ENCODE data around the gene DNAH1.

The DNAH1 gene

DNA sequence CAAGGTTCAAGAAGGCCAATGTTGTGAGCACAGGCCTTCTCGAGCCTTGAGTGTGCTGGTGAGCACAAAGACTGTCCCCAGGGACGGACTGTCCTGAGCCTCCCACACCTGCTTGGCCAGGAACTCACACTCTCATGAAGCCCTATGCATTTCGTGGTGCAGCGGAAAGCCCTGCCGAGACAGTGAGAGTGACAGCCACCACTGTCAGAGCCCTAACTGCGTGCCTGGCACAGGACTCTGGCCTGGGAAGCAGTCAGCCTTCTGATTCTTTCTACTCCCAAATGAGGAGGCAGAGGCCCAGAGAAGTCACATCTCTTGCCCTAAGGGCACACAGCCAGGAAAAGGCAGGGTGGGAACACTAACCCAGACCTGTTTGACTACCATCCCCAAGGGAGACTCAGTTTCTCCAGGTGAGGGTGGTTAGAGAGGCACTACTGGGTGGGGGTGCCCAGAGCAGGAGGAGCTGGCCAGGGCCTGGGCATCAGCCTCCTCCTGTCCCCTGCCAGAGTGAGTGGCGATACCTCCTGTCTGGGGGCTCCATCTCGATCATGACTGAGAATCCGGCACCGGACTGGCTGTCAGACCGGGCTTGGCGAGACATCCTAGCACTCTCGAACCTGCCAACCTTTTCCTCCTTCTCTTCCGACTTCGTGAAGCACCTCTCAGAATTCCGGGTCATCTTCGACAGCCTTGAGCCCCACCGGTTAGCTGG is 78.0 kb downstream of the DNAH1 start:
- DNase-seq, result no peak

DNA sequence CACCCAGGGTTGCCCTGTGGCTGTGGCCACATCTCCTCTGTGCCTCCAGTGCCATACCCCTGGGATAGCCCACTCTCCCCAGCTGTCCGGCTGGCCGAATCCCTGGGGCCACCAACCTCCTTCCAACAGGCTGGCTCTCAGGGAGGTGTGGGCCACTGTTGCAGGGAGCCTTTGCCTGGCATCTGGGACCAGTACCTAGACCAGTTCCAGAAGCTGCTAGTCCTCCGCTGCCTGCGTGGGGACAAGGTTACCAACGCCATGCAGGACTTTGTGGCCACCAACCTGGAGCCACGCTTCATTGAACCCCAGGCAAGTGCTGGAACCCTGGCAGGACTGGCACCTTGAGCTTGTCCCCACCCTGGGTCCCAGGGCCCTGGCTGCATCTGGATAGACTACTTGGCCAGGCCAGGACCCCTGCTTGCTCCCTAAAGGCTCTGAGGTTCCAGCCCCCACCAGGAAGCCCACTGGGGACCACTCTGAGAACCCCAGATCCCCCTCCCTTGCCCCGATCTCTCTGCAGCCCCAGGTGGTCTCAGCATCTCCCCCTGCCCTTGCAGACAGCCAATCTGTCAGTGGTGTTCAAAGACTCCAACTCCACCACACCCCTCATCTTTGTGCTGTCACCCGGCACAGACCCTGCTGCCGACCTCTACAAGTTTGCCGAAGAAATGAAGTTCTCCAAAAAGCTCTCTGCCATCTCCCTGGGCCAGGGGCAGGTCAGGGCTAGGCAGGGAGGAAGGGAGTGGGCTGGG is 78.8 kb downstream of the DNAH1 start:
- no peak for DNase-seq

DNA sequence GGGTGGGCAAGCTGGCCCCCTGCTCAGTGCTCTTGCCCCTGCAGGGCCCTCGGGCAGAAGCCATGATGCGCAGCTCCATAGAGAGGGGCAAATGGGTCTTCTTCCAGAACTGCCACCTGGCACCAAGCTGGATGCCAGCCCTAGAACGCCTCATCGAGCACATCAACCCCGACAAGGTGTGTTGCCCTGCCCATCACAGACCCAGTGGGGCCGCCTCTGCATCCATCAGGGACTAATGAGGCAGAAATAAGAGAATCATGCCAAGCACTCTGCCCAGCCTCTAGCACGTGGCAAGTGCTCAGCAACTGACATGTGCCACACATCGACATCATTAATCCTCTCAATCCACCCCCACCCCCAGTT is 79.4 kb downstream of the DNAH1 start:
- DNase-seq, result no peak

DNA sequence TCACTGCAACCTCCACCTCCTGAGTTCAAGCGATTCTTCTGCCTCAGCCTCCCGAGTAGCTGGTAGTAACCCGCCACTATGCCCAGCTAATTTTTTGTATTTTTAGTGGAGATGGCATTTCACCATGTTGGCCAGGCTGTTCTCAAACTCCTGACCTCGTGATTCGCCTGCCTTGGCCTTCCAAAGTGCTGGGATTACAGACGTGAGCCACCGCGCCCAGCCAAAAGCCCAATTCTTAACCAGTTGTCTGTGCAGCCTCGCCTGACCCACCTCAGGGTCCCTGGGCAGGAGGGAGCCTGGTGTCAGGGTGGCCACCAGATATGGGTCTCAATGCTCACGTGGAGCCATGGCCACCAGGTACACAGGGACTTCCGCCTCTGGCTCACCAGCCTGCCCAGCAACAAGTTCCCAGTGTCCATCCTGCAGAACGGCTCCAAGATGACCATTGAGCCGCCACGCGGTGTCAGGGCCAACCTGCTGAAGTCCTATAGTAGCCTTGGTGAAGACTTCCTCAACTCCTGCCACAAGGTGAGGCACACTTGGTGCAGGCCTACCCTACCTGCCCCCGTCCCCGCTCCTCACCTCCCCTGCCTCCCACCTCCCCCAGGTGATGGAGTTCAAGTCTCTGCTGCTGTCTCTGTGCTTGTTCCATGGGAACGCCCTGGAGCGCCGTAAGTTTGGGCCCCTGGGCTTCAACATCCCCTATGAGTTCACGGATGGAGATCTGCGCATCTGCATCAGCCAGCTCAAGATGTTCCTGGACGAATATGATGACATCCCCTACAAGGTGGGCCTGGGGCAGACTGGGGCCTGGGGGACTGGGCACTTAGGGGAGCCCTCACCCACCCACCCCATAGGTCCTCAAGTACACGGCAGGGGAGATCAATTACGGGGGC is 80.1 kb downstream of the DNAH1 start:
- no peak for DNase-seq

DNA sequence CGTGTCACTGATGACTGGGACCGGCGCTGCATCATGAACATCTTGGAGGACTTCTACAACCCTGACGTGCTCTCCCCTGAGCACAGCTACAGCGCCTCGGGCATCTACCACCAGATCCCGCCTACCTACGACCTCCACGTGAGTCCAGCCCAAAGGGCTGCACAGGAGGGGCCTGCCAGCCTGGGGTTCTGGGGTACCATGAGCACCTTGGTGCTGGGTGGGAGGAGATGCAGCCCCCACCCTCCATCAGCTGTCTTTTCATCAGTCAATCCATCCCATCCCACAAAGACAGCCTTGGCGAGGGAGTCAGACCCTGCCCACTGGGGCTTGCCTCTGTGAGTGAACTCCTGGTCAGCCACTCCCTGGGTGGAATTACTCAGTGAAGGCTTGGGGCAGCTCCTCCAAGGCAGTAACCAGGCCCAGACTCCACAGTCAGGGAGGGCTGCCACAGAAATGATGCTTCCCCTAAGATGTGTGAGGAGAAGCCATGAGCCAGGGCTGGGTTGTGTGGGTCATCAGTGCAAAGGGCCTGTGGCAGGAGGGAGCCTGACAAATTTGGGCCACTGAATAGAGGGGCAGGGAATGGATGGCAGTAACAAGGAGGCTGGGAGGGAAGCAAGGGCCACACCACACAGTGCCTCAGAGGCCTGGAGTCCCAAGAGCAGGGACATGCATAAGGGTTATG is 80.9 kb downstream of the DNAH1 start:
- no peak for DNase-seq

DNA sequence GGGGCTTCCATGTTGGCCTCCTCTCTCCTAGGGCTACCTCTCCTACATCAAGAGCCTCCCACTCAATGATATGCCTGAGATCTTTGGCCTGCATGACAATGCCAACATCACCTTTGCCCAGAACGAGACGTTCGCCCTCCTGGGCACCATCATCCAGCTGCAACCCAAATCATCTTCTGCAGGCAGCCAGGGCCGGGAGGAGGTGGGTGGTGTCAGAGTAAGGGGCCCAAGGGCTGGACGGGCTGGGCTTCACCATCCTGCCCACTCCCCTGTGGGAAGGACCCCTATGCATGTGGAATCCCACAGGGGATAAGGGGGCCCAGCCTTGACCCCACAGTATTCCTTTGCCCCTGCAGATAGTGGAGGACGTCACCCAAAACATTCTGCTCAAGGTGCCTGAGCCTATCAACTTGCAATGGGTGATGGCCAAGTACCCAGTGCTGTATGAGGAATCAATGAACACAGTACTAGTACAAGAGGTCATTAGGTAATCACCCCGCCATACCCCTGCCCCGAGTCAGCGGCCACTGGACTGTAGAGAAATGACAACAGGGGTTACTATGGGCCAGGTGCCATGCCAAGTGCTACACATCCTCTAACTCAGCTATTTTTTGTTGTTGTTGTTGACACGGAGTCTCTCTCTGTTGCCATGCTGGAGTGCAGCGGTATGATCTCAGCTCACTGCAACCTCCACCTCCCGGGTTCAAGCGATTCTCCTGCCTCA is 81.7 kb downstream of the DNAH1 start:
- no peak for DNase-seq

DNA sequence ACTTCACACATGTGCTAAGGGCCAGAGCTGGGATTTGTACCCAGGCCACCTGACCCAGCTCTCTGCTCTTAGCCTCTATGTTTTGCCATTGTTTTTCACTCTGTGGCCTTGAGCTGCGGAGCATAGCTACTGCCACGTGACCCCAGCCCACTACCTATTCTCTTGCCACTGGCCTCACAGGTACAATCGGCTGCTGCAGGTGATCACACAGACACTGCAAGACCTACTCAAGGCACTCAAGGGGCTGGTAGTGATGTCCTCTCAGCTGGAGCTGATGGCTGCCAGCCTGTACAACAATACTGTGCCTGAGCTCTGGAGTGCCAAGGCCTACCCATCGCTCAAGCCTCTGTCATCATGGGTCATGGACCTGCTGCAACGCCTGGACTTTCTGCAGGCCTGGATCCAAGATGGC is 82.6 kb downstream of the DNAH1 start:
- DNase-seq, result no peak

DNA sequence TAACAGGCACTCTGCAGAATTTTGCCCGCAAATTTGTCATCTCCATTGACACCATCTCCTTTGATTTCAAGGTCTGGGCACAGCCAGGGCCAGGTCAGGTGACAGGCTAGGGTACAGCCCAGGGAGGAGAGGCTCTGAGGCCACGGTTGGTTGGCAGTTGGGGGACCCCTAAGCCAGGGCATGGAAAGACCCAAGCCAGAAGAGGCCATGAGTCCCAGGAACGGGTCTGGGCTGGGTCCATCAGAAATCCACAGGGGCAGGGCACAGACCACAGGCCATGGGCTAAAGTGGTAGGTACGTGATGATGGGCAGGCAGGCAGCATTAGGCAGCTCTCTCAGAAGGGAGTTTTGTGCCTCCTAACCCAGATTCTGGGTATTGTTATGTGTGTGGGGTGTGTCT is 83.0 kb downstream of the DNAH1 start:
- no peak for DNase-seq

DNA sequence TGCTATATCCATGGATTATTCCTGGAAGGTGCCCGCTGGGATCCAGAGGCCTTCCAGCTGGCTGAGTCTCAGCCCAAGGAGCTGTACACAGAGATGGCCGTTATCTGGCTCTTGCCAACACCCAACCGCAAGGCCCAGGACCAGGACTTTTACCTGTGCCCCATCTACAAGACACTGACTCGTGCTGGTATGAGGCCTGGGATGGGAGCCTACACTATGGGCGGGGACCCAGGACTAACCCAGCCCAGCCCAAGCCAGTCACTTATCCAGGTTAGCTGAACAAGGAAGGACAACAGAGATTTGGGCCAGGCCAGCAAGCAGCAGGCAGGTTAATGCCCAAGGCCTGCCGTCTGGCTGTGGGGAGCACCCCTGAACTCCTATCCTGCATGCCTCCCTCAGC is 83.5 kb downstream of the DNAH1 start:
- DNase-seq, result no peak

DNA sequence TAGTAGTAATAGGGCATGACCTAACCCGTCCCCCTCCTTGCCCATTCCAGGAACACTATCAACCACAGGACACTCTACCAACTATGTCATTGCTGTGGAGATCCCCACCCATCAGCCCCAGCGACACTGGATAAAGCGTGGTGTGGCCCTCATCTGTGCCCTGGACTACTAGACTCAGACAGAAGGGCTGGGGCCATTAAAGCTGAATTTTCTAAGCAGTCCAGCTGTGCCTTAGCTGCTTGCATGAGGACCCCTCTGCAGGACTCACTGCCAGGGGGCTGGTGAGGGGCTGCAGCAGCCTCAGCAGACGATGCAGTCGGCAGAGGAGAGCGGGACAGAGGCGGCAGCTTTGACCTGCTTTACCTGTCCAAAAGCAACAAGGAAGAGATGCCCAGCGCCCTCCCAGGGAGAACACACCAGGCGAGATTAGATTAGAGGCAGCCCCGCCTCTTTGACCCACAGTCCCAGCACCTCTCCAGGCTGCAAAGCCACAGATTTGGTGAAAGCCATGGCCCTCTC is 84.2 kb downstream of the DNAH1 start:
- DNase-seq, result no peak

DNA sequence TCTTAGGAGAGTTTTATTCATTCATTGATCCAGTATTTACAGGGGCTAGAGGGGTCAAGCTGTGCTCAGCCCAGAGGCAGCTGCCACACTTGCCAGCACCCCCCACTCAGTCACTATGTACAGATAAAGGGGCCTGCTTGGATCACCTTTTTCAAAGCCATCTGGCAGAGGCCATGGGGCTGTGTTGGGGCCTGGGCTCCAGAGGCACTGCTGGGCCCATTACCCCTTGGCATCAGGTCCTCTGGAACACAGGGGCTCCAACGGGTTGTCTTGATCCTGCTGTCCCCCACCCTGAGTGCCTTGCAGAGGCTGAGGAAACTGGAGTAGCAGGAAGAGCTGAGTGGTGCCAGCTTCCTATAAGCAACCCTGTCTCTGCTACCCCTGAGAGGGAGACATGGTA is 84.9 kb downstream of the DNAH1 start:
- DNase-seq, result no peak

DNA sequence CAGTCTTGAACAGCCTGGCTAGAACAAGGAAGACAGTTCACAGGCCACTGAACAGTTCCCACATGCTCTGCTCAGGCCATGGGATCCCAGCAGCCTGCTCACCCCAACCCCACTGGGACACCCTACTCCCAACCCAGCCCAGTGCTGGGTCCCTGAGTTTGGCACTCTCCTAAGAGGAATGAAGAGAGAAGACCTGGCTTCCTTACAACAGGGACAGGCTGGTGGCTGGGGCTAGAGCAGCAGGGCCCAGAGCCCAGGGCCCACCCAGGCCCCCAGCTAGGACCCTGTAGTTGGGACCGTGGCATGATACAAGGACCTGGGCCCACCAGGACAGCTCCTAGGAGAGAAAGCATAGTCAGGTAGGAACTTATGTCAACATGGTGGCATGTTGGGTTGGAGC is 85.4 kb downstream of the DNAH1 start:
- DNase-seq, result no peak

DNA sequence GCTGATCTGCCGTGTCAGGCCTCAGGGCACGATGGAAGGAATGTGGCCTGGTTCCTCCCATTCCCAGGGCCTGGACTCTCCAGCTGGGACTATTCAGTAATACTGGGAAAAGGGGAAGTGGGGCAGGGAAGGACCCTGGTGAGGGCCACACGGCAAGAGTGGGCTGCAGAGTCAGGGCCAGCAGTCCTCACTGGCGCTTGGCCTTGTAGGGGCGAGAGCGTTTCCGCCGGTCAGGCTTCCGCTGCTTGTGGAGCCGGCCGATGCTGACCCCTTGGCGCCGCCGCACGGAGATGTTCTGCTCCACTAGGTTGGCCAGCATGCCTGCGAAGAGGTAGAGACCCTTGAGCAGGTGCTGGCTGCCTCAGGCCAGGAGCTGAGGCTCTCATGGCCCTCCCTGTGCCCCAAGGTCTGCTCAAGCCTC is 86.0 kb downstream of the DNAH1 start:
- no peak for DNase-seq

DNA sequence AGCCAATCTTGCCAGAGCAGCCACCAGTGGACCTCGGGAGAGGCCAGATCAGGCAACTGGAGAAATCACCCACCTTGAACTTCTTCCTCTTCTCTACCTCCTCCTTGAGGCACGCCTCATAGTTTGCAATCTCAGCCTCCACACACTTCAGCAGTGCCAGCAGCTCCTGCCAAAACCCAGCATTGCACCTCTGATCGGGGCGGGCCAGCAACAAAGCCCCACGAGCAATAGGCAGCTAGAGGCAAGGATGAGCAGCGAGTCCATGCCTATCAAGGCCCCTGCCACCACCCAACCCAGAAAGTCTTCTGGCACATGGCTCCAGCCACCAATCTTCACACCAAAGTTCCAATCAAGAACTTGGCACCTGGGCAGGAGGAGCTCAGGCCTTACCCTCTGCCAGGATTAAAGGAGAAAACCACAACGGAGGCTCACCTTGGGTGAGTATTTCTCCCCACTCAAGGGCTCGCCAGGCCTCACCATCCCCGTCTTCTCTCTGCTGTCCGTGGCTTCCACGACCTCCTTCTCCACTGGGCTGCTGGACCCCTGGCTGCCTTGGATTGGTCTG is 86.7 kb downstream of the DNAH1 start:
- DNase-seq, result no peak

DNA sequence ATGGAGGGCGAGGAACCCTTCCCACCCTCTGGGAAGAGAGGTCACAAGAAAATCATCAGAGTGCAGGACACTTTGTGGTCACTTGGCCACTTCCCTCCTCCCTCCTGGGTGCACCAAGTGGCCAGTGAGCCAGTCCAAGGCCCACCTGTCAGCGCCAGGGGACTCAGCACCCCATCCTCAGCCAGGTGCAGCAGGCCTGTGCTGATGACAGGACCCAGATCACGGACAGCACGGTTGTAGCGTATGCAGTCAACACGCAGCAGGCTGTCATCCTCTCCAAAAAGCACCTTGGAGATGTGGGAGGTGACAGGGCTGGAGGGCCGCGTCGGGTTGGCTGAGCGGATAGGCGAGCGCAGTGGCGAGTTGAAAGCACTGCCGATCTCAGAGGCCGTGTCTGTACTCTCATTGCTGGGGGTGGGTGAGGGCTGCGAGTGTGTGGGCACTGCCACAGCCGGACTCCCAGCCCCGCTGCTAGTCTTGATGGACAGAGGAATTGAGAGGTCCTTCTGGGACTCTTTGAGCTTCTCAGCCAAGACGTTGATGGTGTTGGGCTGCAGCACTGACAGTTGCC is 87.2 kb downstream of the DNAH1 start:
- DNase-seq, result no peak

DNA sequence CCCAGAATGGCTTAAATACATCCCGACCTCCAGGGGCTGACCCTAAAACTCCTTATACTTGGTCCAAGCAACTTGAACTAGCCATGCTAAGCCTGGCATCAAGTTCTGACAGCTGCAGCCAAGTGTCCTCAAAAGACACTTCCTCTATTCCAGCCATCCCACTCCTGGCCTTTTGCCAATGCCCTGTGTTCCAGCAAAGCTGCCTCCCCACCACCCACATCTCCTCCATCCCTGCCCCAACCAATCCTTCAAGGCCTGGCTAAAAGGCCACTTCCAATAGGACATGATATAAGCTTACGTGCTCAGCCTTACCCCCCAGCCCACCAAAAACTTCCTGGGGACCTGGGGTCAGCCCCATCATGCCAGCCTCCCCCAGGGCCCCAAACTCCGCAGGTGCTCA is 87.8 kb downstream of the DNAH1 start:
- no peak for DNase-seq

DNA sequence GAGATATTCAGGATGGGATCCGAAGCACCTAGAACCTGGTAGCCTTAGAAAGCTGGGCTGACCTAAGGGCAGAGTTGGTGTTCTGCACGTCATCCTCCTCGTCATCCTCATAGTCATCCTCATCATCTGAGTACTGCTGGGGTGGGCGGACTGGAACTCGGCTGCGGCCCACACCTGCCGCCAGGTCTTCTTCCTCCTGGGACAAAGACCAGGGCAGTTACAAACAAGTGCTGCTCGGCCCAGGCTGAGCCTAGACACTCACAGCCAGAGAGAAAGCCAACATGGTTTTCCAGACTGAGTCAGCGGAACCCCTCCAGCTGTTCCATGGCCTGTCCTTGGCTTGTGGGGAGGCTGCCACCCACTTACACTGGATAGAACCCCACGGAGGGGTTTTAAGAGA is 88.3 kb downstream of the DNAH1 start:
- DNase-seq, result no peak

DNA sequence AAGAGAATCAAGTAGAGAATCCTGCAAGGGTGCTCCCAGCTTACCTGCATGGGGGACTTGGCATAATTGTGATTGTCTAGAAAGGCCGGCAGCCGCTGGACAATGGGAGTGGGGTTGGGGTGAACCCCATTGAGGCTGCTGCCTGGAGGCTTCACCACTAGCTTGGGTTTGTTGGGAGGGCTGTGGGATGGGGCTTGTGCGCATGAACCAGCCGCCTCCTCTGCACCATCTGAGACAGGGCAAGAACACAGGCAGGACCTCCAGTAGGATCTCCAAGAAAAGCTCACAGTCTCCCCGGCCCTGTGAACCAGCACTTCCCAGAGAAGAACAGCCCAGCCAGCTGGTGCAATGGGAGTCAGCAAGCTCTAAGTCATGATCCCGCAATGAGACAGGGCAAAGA is 88.9 kb downstream of the DNAH1 start:
- DNase-seq, result no peak

DNA sequence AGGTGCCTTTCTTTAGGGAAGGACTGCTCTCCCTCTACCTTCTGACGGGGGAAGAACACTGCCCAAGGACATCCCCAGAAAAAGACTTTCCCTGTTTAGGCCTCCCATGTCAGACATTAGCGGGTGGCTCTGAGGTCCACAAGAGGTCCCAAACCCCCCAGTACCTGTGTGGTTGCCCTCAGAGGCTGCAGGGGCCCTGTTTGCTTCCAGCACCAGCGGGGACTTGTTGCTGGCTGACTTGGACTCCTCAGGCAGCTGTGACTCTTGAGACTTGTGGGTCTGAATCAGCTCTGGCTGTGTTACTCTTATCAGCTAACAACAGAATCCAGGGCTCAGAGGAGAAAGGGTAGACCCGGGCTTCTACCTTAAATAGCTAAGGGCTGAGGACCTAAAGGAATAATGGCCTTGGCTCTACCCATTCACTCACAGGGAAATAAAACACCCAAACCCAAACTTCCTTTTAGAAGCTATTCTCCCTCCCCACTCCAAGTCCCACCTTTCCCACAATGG is 89.5 kb downstream of the DNAH1 start:
- DNase-seq, result no peak

DNA sequence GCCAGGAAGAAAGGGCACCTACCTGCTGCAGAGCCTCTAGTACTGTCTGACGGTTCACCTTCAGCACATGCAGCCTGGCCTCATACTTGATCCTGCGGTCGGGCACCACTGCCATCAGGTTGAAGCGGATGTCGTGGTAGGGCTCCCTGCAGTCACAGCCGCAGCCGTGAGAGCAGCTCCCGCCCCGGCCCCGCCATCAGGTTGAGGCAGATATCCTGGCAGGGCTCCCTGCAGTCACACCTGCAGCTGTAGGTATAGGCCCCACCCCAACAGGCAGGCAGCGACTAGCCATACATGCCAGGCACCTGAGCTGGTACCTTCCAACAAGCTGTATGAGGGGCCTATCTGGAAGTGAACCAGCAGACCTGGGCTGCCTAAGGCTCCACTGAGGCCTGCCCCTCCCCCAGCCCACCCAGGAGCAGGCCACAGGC is 90.1 kb downstream of the DNAH1 start:
- peak; percentile 13 for DNase-seq
